NT2/D1 (cell line): ENCODE results near the gene FAM163B.
"Not testable (repeated sequence)": the region's sequence is repeated elsewhere in the genome, so short reads cannot be mapped to it uniquely, and the experiment has no call there.

Experiments
- DNase-seq: peaks from one replicate; pipeline ENCODE4 v3.0.0-alpha.2; 2011; ENCODE audit warnings: low read depth, low spot score
- H3K27me3 ChIP-seq: 2 replicates; pipeline ENCODE4 v1.6.0; 2011; ENCODE audit warnings: mild to moderate bottlenecking; ENCODE audit not compliant: insufficient read length, insufficient read depth
- H3K36me3 ChIP-seq: 2 replicates; pipeline ENCODE4 v1.6.1; 2011; ENCODE audit warnings: mild to moderate bottlenecking, low read length, mixed read lengths; ENCODE audit not compliant: insufficient read depth, insufficient read length
- H3K4me1 ChIP-seq: 2 replicates; pipeline ENCODE4 v1.5.1; 2011; ENCODE audit not compliant: insufficient read depth, insufficient read length
- H3K4me3 ChIP-seq: 2 replicates; pipeline ENCODE4 v1.5.1; 2011; ENCODE audit warnings: low read depth; ENCODE audit not compliant: insufficient read length
- H3K9ac ChIP-seq: 2 replicates; pipeline ENCODE4 v1.6.0; 2011; ENCODE audit warnings: low read depth; ENCODE audit not compliant: insufficient read length
- H3K9me3 ChIP-seq: 2 replicates; pipeline ENCODE4 v1.5.1; 2011; ENCODE audit warnings: mild to moderate bottlenecking, low read length; ENCODE audit not compliant: insufficient read depth
- SUZ12 ChIP-seq: IDR thresholded peaks from 2 replicates; pipeline ENCODE4 v1.6.1; 2011; ENCODE audit not compliant: insufficient read length, insufficient read depth; ENCODE audit errors: extremely low read depth
- YY1 ChIP-seq: IDR thresholded peaks from 2 replicates; pipeline ENCODE4 v1.6.1; 2011; ENCODE audit not compliant: insufficient read length, insufficient read depth
- ZNF274 ChIP-seq: IDR thresholded peaks from 2 replicates; pipeline ENCODE4 v1.6.1; 2011; ENCODE audit warnings: mild to moderate bottlenecking, low read depth, low read length

The FAM163B gene

DNA sequence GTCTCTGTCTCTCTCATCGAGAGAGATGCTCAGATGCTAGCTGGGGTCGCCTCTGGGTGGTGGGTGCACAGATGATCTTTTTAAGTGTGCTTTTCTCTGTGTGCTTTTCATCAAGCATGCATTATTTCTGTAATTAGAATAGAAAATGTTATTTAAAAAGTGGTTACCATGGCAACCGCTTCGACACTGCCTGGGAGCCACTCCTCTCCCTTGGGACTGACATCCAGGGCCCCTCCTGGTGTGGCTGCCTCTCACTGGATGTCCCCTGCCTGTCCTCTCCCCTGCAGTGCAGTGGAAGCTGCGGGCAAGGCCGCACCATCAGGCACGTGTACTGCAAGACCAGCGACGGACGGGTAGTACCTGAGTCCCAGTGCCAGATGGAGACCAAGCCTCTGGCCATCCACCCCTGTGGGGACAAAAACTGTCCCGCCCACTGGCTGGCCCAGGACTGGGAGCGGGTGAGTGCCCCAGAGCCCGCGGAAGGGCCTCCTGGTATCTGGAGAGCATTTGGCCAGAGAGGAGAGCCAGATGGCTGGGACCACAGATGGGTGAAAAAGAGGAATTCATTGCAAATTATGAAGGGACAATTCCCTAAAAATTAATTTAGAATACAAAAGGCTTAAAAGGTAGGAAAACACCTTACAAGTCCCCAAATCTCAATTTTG is 39.9 kb downstream of the FAM163B start:
- no peaks in the 10 kb centered on the region for H3K27me3 ChIP-seq
- H3K9me3 ChIP-seq, result no peaks in the 10 kb centered on the region
- H3K4me1 ChIP-seq, result peaks cover 29% of the 10 kb centered on the region
- H3K9ac ChIP-seq, result no peak overlapping the region
- H3K36me3 ChIP-seq, result no peaks in the 10 kb centered on the region
- TF ChIP-seq SUZ12 (no peak), YY1 (no peak), ZNF274 (no peak)
- DNase-seq, result no peak
- no peak overlapping the region for H3K4me3 ChIP-seq

DNA sequence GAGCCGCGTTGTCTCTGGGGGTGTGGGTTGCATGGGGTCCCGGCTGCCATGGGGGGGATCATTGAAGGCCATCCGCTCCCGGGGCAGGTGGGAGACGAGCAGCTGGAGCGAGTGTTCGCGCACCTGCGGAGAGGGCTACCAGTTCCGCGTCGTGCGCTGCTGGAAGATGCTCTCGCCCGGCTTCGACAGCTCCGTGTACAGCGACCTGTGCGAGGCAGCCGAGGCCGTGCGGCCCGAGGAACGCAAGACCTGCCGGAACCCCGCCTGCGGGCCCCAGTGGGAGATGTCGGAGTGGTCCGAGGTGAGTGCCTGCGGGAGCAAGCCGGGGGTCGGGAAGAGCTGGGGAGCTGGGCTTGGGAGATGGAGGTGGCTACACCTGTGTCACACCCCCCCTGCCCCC is 41.0 kb downstream of the FAM163B start:
- Histone ChIP-seq H3K4me1 (peaks cover 32% of the 10 kb centered on the region), H3K27me3 (no peaks in the 10 kb centered on the region), H3K9ac (no peak overlapping the region), H3K4me3 (no peak overlapping the region), H3K36me3 (no peaks in the 10 kb centered on the region), H3K9me3 (no peaks in the 10 kb centered on the region)
- DNase-seq, result no peak
- TF ChIP-seq YY1 (no peak), SUZ12 (no peak), ZNF274 (no peak)

DNA sequence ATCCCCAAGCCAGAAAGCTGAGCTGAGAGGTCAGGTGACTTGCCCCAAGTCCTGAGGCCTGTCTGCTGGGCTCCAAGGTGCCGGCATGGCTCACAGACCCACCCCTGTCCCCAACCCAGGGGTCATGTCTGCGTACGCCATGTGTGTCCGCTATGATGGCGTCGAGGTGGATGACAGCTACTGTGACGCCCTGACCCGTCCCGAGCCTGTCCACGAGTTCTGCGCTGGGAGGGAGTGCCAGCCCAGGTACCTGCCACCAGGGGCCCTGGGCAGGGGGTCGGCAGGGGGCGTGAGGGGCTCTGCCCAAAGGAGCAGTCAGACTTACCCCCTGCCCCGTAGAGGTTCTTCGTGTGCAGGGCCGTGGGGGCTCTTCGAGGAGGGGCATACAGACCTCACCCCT is 42.4 kb downstream of the FAM163B start:
- no peak for DNase-seq
- no peaks in the 10 kb centered on the region for H3K36me3 ChIP-seq
- no peaks in the 10 kb centered on the region for H3K9me3 ChIP-seq
- no peak for TF ChIP-seq YY1
- TF ChIP-seq ZNF274, result no peak
- TF ChIP-seq SUZ12, result no peak
- no peak overlapping the region for H3K9ac ChIP-seq
- no peak overlapping the region for H3K4me3 ChIP-seq
- H3K4me1 ChIP-seq, result peaks cover 30% of the 10 kb centered on the region
- H3K27me3 ChIP-seq, result no peaks in the 10 kb centered on the region

DNA sequence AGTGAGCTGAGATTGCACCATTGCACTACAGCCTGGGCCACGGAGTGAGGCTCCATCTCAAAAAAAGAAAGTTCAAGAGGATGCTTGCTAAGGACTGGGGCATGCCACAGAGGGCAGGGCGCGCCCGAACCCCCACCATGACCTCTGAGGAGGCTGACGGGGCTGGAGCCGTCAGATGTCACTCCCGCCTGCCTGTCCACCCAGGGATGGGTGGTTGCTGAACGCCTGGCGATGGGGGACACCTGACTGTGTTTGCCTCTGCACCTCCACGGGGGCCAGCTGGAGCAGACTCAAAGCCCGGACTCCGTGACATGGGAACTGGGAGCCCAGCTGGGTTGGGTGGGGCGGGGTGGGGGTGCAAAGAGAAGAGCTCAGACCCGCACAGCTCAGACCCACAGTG is 42.8 kb downstream of the FAM163B start:
- H3K36me3 ChIP-seq, result no peaks in the 10 kb centered on the region
- no peak for DNase-seq
- peaks cover 30% of the 10 kb centered on the region for H3K4me1 ChIP-seq
- no peaks in the 10 kb centered on the region for H3K27me3 ChIP-seq
- H3K9ac ChIP-seq, result no peak overlapping the region
- H3K9me3 ChIP-seq, result no peaks in the 10 kb centered on the region
- no peak for TF ChIP-seq YY1
- no peak for TF ChIP-seq SUZ12
- no peak for TF ChIP-seq ZNF274
- H3K4me3 ChIP-seq, result no peak overlapping the region

DNA sequence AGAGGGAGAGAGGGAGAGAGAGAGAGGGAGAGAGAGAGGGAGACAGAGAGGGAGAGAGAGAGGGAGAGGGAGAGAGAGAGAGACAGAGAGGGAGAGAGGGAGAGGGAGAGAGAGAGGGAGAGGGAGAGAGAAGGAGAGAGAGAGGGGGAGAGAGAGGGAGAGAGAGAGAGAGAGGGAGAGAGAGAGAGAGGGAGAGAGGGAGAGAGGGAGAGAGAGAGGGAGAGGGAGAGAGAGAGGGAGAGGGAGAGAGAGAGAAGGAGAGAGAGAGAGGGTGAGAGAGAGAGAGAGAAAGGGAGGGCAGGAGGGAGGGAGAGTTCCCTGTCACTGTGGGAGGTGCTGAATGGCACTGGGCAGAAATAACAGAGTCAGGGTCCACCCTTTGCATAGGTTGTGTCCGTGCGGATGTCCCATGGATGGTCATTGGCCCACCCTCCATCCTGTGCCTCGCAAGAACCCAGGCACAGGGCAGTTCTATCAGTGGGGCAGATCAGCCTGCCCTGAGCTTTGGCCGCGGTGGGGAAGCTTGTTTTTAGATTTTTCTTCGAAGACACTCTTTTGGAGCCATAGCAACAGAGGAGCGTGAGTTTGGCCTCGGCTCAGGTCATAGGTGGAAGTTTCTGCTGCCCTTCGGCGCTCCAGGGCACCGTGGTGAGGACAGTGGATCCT is 44.6 kb downstream of the FAM163B start:
- Histone ChIP-seq H3K4me3 (no peak overlapping the region), H3K27me3 (no peaks in the 10 kb centered on the region), H3K4me1 (peaks cover 30% of the 10 kb centered on the region), H3K9me3 (no peaks in the 10 kb centered on the region), H3K36me3 (no peaks in the 10 kb centered on the region), H3K9ac (no peak overlapping the region)
- TF ChIP-seq YY1, result no peak
- TF ChIP-seq SUZ12, result no peak
- TF ChIP-seq ZNF274, result no peak
- no peak for DNase-seq

DNA sequence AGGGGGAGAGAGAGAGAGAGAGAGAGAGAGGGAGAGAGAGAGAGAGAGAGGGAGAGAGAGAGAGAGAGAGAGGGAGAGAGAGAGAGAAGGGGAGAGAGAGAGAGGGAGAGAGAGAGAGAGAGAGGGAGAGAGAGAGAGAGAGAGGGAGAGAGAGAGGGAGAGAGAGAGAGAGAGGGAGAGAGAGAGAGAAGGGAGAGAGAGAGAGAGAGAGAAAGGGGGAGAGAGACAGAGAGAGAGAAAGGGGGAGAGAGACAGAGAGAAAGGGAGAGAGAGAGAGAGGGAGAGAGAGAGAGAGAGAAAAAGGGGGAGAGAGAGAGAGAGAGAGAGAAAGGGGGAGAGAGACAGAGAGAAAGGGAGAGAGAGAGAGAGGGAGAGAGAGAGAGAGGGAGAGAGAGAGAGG is 45.4 kb downstream of the FAM163B start:
- not testable (repeated sequence) for DNase-seq, H3K9me3 ChIP-seq, H3K4me3 ChIP-seq, H3K27me3 ChIP-seq, H3K36me3 ChIP-seq, H3K9ac ChIP-seq
- peaks cover 30% of the 10 kb centered on the region for H3K4me1 ChIP-seq

DNA sequence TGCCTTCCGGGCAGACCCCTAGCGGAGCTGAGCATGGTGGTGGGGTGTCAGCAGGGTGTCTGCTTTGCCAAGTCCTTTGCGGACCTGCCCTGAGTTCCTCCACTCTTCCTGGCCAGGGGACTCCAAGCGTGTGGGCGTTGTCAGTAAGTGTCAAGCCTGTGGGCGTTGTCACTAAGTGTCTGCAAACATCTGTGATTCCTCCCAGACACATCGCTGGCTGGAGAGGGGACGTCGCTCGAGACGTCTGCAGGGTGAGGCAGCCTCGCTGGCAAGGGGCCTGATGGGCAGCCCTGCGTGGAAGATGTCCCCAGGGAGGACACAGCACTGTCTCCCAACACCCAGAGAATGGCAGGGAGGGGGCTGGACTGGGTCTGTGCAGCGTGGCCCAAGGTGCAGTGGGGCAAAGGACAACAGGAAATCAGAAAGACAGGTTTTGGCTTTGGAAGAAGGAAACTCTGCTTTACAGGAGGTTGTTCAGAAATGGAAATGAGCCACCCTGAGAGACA is 45.8 kb downstream of the FAM163B start:
- no peak overlapping the region for H3K4me3 ChIP-seq
- TF ChIP-seq ZNF274, result no peak
- no peak for TF ChIP-seq SUZ12
- TF ChIP-seq YY1, result no peak
- no peaks in the 10 kb centered on the region for H3K9me3 ChIP-seq
- peaks cover 30% of the 10 kb centered on the region for H3K4me1 ChIP-seq
- no peak overlapping the region for H3K9ac ChIP-seq
- no peaks in the 10 kb centered on the region for H3K36me3 ChIP-seq
- H3K27me3 ChIP-seq, result no peaks in the 10 kb centered on the region
- no peak for DNase-seq
